T-helper 1 cell (primary cell): ENCODE measurements around the gene SLN.
A peak's percentile ranks its signal among the peaks of the same experiment; 100 is the strongest.
"Not testable (repeated sequence)": the region's sequence is repeated elsewhere in the genome, so short reads cannot be mapped to it uniquely, and the experiment has no call there.

ENCODE experiments used
- DNase-seq, 5 donors: peaks; one replicate each; pipeline ENCODE4 v3.0.0-alpha.2; 2012 to 2020
- total RNA-seq, 4 donors: gene quantifications; one replicate each; lab custom pipeline; 2026; lab: John Stamatoyannopoulos, UW

The SLN gene
- total RNA-seq, result 0 reads per million in 4 donors

GRCh38 chr11:107711861-107712755 is at the start of gene SLN:
Gene SLN, minus strand, starts transcription at chr11:107712056.
- no peak for DNase-seq

- not testable (repeated sequence) for DNase-seq
Observed at GRCh38 chr11:107758719-107759355, 47.0 kb upstream of the SLN start.

- no peak for DNase-seq
Observed at GRCh38 chr11:107757661-107758060, 45.8 kb upstream of the SLN start.

GRCh38 chr11:107756553-107756952 is 44.7 kb upstream of the SLN start:
- DNase-seq, result no peak

- DNase-seq, result no peak
Observed at GRCh38 chr11:107752949-107753822, 41.3 kb upstream of the SLN start.

- no peak for DNase-seq
Observed at GRCh38 chr11:107752508-107752907, 40.7 kb upstream of the SLN start.

- no peak for DNase-seq
Observed at GRCh38 chr11:107751082-107751481, 39.2 kb upstream of the SLN start.

GRCh38 chr11:107750313-107750712 is 38.5 kb upstream of the SLN start:
- DNase-seq, result no peak

GRCh38 chr11:107747622-107748021 is 35.8 kb upstream of the SLN start:
- DNase-seq, result no peak

GRCh38 chr11:107744736-107745135 is 32.9 kb upstream of the SLN start:
- no peak for DNase-seq

GRCh38 chr11:107743191-107743590 is 31.3 kb upstream of the SLN start:
- DNase-seq, result no peak

GRCh38 chr11:107741044-107741823 is 29.4 kb upstream of the SLN start:
- DNase-seq, result peak in 1 of 5 donors; percentile 32

GRCh38 chr11:107740271-107740670 is 28.4 kb upstream of the SLN start:
- no peak for DNase-seq

- DNase-seq, result no peak
Observed at GRCh38 chr11:107736546-107736945, 24.7 kb upstream of the SLN start.

GRCh38 chr11:107733518-107733917 is 21.7 kb upstream of the SLN start:
- no peak for DNase-seq

- no peak for DNase-seq
Observed at GRCh38 chr11:107732689-107733051, 20.8 kb upstream of the SLN start.

- no peak for DNase-seq
Observed at GRCh38 chr11:107731941-107732688, 20.3 kb upstream of the SLN start.

GRCh38 chr11:107722662-107723061 is 10.8 kb upstream of the SLN start:
- no peak for DNase-seq

- DNase-seq, result no peak
Observed at GRCh38 chr11:107721207-107721606, 9.4 kb upstream of the SLN start.

GRCh38 chr11:107720303-107720774 is 8.5 kb upstream of the SLN start:
- no peak for DNase-seq

GRCh38 chr11:107719557-107720302 is 7.9 kb upstream of the SLN start:
- DNase-seq, result no peak
